Activated CD8-positive, alpha-beta T cell treated with anti-CD3 and anti-CD28 coated beads for 36 hours (primary cell): ENCODE results near the gene GSG1. TPM values are rescaled to one million over a fixed set of nuclear protein-coding genes. Genes with fewer than 3 reads are reported as not detected.

ENCODE experiments used
- ATAC-seq: fragments of 200-7000 bp; cut with Tn5 transposase; one replicate; pipeline ENCODE4 v1.10.0; 2021; ENCODE audit warnings: mild to moderate bottlenecking, moderate library complexity
- CTCF ChIA-PET: fragments of 350-600 bp; sonication (Branson Sonifier 250); formaldehyde crosslinking; loops from one replicate; lab custom pipeline; 2021; ENCODE audit warnings: antibody characterized with exemption; lab: Charles Lee
- POLR2A ChIA-PET: fragments of 350-600 bp; sonication (Branson Sonifier 250); formaldehyde crosslinking; loops from one replicate; lab custom pipeline; 2021; ENCODE audit warnings: antibody characterized with exemption; lab: Charles Lee
- DNase-seq: peaks from one replicate; pipeline ENCODE4 v3.0.0-alpha.2; 2020
- H3K27ac Mint-ChIP-seq: one replicate; pipeline ENCODE4 v1.8.0; 2021; ENCODE audit warnings: mild to moderate bottlenecking, mixed read lengths
- H3K27me3 Mint-ChIP-seq: one replicate; pipeline ENCODE4 v1.8.0; 2021; ENCODE audit warnings: mixed read lengths
- H3K36me3 Mint-ChIP-seq: one replicate; pipeline ENCODE4 v1.8.0; 2021; ENCODE audit warnings: low read depth, mixed read lengths
- H3K4me1 Mint-ChIP-seq: one replicate; pipeline ENCODE4 v1.8.0; 2021; ENCODE audit warnings: low read depth, mixed read lengths
- H3K4me3 Mint-ChIP-seq: one replicate; pipeline ENCODE4 v1.8.0; 2021; ENCODE audit warnings: mild to moderate bottlenecking, moderate library complexity, mixed read lengths
- H3K9me3 Mint-ChIP-seq: one replicate; pipeline ENCODE4 v1.8.0; 2021; ENCODE audit warnings: mixed read lengths
- intact Hi-C: fragments of 100-400 bp; cut with micrococcal nuclease; formaldehyde crosslinking; loops from one replicate; pipeline ENCODE4 v1.10.0; 2022
- total RNA-seq, 2 experiments: library from RNA; stranded (reverse); gene quantifications; one replicate each; pipeline ENCODE4 v1.2.3, GENCODE V29; 2021
- TF ChIP-seq, protein P1 (sequence below): fragments of 200-600 bp; IDR thresholded peaks from one replicate; pipeline ENCODE4 v1.8.0; 2022; ENCODE audit warnings: antibody characterized with exemption, mild to moderate bottlenecking

GSG1 gene
- total RNA-seq, 2 experiments from 2014 or later: not detected

DNA sequence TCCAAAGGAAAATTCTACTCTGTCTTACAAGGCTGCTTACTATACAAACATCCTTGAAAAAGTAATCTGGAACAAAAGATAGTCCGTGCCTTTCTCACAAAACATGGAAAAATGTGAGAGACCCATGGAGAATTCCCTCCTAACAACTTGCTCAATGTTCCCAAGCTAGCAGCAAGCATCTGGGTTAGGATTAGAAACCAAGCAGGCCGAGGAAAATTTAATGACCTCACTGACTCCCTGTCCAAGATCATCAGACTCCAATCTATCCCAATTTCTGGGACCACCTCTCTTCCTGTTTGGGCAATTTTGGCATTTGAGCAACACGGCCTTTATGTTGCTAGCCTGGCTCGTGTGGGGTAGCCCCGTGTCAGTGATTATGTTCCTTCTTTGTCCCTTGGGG, 18.1 kb upstream of the GSG1 start:
- Mint-ChIP-seq H3K4me1 (no peaks in the 10 kb centered on the region), H3K27me3 (peaks cover 1% of the 10 kb centered on the region), H3K9me3 (no peaks in the 10 kb centered on the region), H3K27ac (no peak overlapping the region), H3K36me3 (no peaks in the 10 kb centered on the region), H3K4me3 (no peak overlapping the region)
- no peak for DNase-seq
- intact Hi-C loops: no loop called here
- ChIA-PET CTCF (interaction anchor here (1.0 kb wide), 1 partner anchor 90 kb away, joined by 3 read pairs; no protein-coding TSS in a partner anchor), POLR2A (no interaction called here)
- ATAC-seq: no peak
- TF ChIP-seq, protein P1, sequence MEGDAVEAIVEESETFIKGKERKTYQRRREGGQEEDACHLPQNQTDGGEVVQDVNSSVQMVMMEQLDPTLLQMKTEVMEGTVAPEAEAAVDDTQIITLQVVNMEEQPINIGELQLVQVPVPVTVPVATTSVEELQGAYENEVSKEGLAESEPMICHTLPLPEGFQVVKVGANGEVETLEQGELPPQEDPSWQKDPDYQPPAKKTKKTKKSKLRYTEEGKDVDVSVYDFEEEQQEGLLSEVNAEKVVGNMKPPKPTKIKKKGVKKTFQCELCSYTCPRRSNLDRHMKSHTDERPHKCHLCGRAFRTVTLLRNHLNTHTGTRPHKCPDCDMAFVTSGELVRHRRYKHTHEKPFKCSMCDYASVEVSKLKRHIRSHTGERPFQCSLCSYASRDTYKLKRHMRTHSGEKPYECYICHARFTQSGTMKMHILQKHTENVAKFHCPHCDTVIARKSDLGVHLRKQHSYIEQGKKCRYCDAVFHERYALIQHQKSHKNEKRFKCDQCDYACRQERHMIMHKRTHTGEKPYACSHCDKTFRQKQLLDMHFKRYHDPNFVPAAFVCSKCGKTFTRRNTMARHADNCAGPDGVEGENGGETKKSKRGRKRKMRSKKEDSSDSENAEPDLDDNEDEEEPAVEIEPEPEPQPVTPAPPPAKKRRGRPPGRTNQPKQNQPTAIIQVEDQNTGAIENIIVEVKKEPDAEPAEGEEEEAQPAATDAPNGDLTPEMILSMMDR: no peak

DNA sequence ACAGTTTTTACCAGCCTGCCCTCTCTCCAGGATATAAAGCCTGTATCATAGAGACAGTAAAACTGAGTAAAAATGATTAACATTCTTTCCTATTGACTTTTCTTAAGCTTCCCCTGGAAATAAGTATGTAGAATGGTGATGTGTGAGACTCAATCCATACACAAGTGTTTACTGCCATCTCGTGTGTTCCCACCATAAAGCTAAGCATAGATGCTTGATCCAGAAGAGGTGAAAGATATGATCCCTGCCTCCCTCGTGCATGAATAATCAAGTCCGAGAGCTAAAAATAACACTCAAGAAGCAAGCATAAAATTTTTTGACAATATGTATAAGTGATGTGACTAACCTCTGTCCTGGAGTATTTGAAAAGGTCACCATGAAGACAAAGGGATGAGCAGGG, 16.9 kb upstream of the GSG1 start:
- no peaks in the 10 kb centered on the region for H3K36me3 Mint-ChIP-seq
- POLR2A ChIA-PET: no interaction called here
- H3K9me3 Mint-ChIP-seq: no peaks in the 10 kb centered on the region
- no peaks in the 10 kb centered on the region for H3K4me1 Mint-ChIP-seq
- ATAC-seq (no peak), DNase-seq (no peak)
- CTCF ChIA-PET: interaction anchor here (1.2 to 1.6 kb wide), 4 partner anchors 18 to 92 kb away, joined by 3 to 6 read pairs (median 3); no protein-coding TSS in a partner anchor
- peaks cover 1% of the 10 kb centered on the region for H3K27me3 Mint-ChIP-seq
- intact Hi-C loops: no loop called here
- H3K27ac Mint-ChIP-seq: no peak overlapping the region
- no peak overlapping the region for H3K4me3 Mint-ChIP-seq
- TF ChIP-seq, protein P1: no peak

DNA sequence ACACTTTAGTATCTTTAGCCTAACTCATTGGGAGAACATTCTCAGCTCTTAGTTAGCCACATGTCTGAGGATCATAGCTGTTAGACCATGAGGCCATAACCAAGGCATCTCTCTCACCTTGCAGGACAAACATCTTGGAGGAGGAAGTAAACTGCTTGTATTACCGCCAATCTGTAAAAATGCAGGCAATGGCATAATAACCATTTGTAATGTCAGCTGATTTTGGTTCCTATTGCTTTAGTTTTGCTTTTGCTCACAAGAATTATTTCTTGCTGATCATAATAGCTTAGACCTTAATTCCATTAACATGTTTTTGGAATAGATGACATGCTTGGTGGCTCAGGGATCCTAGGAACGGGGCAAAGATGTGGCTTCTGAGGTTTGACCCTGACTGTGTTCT, 16.4 kb upstream of the GSG1 start:
- no peak overlapping the region for H3K27ac Mint-ChIP-seq
- intact Hi-C loops: no loop called here
- H3K9me3 Mint-ChIP-seq: no peaks in the 10 kb centered on the region
- TF ChIP-seq, protein P1: no peak
- peaks cover 1% of the 10 kb centered on the region for H3K27me3 Mint-ChIP-seq
- CTCF ChIA-PET: interaction anchor here (1.2 to 1.6 kb wide), 4 partner anchors 18 to 92 kb away, joined by 3 to 6 read pairs (median 3); no protein-coding TSS in a partner anchor
- POLR2A ChIA-PET: no interaction called here
- no peaks in the 10 kb centered on the region for H3K4me1 Mint-ChIP-seq
- ATAC-seq: no peak
- DNase-seq: no peak
- H3K36me3 Mint-ChIP-seq: no peaks in the 10 kb centered on the region
- no peak overlapping the region for H3K4me3 Mint-ChIP-seq

DNA sequence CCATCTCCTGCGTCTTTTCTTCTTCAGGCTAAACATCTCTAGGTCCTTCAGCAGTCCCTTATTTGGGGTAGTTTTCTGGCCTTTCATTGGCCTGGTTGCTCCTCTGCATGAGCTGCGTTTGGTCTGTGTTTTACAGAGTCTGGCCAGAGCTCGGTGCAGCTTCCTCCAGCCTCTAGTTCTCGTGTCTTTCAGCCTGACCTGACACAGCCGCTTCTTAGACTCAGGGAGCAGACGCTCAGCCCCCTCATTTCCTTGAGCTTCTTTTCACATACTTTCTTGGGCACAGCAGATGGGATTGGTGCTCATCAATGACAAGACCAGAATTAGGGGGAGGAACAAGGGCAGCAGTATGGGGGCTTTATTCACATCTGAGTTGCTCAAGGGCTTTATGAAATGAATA, 13.6 kb upstream of the GSG1 start:
- intact Hi-C loops: no loop called here
- TF ChIP-seq, protein P1: no peak
- Mint-ChIP-seq H3K27me3 (peaks cover 5% of the 10 kb centered on the region), H3K4me3 (no peak overlapping the region), H3K9me3 (no peaks in the 10 kb centered on the region), H3K27ac (no peak overlapping the region), H3K36me3 (no peaks in the 10 kb centered on the region), H3K4me1 (no peaks in the 10 kb centered on the region)
- DNase-seq: no peak
- CTCF ChIA-PET: interaction anchor here (0.8 to 2.1 kb wide), 3 partner anchors 13 to 201 kb away, joined by 3 to 8 read pairs (median 4); no protein-coding TSS in a partner anchor
- ATAC-seq: no peak
- POLR2A ChIA-PET: no interaction called here

DNA sequence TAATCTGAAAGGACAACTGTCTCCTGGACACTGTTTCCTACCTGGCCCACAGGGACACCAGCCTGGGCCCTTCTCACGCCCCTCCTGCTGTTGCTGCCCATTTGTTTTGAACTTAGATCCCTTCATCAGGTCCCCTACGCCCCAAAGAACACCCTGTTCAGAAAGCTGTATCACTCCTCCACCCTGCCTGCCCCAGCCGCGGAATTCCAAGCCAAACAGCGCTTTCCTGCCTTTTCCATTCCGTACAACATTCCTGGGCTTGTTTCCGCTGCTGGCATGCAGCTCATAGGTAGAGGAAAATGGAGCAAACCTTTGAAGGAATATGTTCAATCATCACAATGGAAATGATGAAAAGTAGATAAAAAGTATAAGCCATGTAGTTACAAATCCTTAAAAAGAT, 12.8 kb upstream of the GSG1 start:
- CTCF ChIA-PET: interaction anchor here (0.5 to 2.1 kb wide), 2 partner anchors 17 to 96 kb away, joined by 3 to 8 read pairs; no protein-coding TSS in a partner anchor
- DNase-seq (no peak), ATAC-seq (no peak)
- Mint-ChIP-seq H3K4me3 (no peak overlapping the region), H3K4me1 (no peaks in the 10 kb centered on the region), H3K36me3 (no peaks in the 10 kb centered on the region), H3K9me3 (no peaks in the 10 kb centered on the region), H3K27ac (no peak overlapping the region), H3K27me3 (peaks cover 5% of the 10 kb centered on the region)
- POLR2A ChIA-PET: no interaction called here
- TF ChIP-seq, protein P1: no peak
- intact Hi-C loops: no loop called here
